Astrocyte (in vitro differentiated cells and primary cell): ENCODE data around the gene LRRD1. TPM values are rescaled to one million over a fixed set of nuclear protein-coding genes. Genes with fewer than 3 reads are reported as not detected.
"Not testable (repeated sequence)": the region's sequence is repeated elsewhere in the genome, so short reads cannot be mapped to it uniquely, and the experiment has no call there.

Source experiments
- DNase-seq: peaks from one replicate; pipeline ENCODE4 v3.0.0-alpha.2; 2010; ENCODE audit warnings: low read depth
- FAIRE-seq: peaks from 2 replicates; lab custom pipeline; 2011; peaks lifted over from hg19 to GRCh38; lab: Jason Lieb, UNC
- H2AFZ ChIP-seq: 2 replicates; pipeline ENCODE4 v1.6.0; 2012; ENCODE audit warnings: low read depth, low read length, inconsistent platforms
- H3K27ac ChIP-seq: 2 replicates; pipeline ENCODE4 v1.5.1; 2011; ENCODE audit warnings: low read depth, low read length, inconsistent platforms
- H3K27me3 ChIP-seq: 2 replicates; pipeline ENCODE4 v1.6.0; 2011; ENCODE audit warnings: low read length, inconsistent platforms; ENCODE audit not compliant: insufficient read depth
- H3K36me3 ChIP-seq: 2 replicates; pipeline ENCODE4 v1.5.1; 2011; ENCODE audit warnings: low read length, inconsistent platforms; ENCODE audit not compliant: insufficient read depth
- H3K4me1 ChIP-seq: 2 replicates; pipeline ENCODE4 v1.5.1; 2011; ENCODE audit warnings: low read length, inconsistent platforms; ENCODE audit not compliant: insufficient read depth
- H3K4me2 ChIP-seq: 2 replicates; pipeline ENCODE4 v1.6.0; 2012; ENCODE audit warnings: low read length, inconsistent platforms
- H3K4me3 ChIP-seq: 2 replicates; pipeline ENCODE4 v1.5.1; 2011; ENCODE audit warnings: low read depth, mild to moderate bottlenecking, low read length, inconsistent platforms; ENCODE audit not compliant: insufficient read depth
- H3K79me2 ChIP-seq: 2 replicates; pipeline ENCODE4 v1.6.0; 2012; ENCODE audit warnings: mild to moderate bottlenecking, low read length, inconsistent platforms; ENCODE audit not compliant: insufficient read depth
- H3K9ac ChIP-seq: 2 replicates; pipeline ENCODE4 v1.6.0; 2012; ENCODE audit warnings: mild to moderate bottlenecking, low read length, inconsistent platforms
- H3K9me3 ChIP-seq: 2 replicates; pipeline ENCODE4 v1.5.1; 2012; ENCODE audit warnings: low read depth, mild to moderate bottlenecking, low read length, inconsistent platforms; ENCODE audit not compliant: insufficient read depth
- H4K20me1 ChIP-seq: 2 replicates; pipeline ENCODE4 v1.6.0; 2012; ENCODE audit warnings: low read length, inconsistent platforms; ENCODE audit not compliant: insufficient read depth
- H3K27ac Mint-ChIP-seq: one replicate; pipeline ENCODE4 v1.8.0; 2021; ENCODE audit warnings: mild to moderate bottlenecking, mixed read lengths; ENCODE audit not compliant: unreplicated experiment
- H3K27me3 Mint-ChIP-seq: one replicate; pipeline ENCODE4 v1.8.0; 2021; ENCODE audit warnings: low read depth, mixed read lengths; ENCODE audit not compliant: unreplicated experiment
- H3K36me3 Mint-ChIP-seq: one replicate; pipeline ENCODE4 v1.8.0; 2021; ENCODE audit warnings: low read depth, mixed read lengths; ENCODE audit not compliant: unreplicated experiment
- H3K4me1 Mint-ChIP-seq: one replicate; pipeline ENCODE4 v1.8.0; 2021; ENCODE audit warnings: low read depth, mixed read lengths; ENCODE audit not compliant: unreplicated experiment
- H3K4me3 Mint-ChIP-seq: one replicate; pipeline ENCODE4 v1.8.0; 2021; ENCODE audit warnings: mild to moderate bottlenecking, moderate library complexity, mixed read lengths; ENCODE audit not compliant: unreplicated experiment
- H3K9me3 Mint-ChIP-seq: one replicate; pipeline ENCODE4 v1.8.0; 2021; ENCODE audit warnings: mild to moderate bottlenecking, mixed read lengths; ENCODE audit not compliant: unreplicated experiment
- EZH2 ChIP-seq: IDR thresholded peaks from 2 replicates; pipeline ENCODE4 v1.6.1; 2012; ENCODE audit warnings: mild to moderate bottlenecking, low read length, inconsistent platforms; ENCODE audit not compliant: insufficient read depth
- total RNA-seq: library from RNA; stranded (reverse); gene quantifications from 2 replicates; pipeline ENCODE4 v1.2.1, GENCODE V29; 2021
- TF ChIP-seq, protein P1 (sequence below): IDR thresholded peaks from 2 replicates; pipeline ENCODE4 v1.5.1; 2011; ENCODE audit warnings: low read depth, mild to moderate bottlenecking, inconsistent platforms, low read length, moderate library complexity; ENCODE audit not compliant: insufficient read depth

The LRRD1 gene
- total RNA-seq, 1 donor from 2014 or later = 0.27 TPM

DNA sequence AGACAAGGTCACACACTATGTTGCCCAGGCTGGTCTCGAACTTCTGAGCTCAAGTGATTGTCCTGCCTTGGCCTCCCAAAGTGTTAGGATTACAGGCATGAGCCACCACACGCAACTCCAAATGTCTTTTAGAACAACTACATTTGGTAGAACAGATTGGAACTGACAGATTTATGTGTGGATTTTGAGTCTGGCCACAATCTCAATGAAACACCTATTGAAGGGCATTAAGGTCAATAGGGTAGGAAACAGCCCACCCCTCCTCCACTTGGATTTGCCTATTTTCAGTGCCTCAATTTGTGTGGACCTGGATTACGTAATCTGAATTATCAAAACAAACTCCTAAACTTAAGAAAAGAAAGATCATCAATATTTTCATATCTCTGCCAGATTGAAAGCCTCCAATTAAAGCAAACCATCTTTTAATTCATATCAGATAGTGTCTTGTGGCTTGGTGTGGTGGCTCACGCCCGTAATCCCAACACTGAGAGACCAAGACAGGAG, 29.2 kb downstream of the LRRD1 start:
- Histone ChIP-seq H3K79me2 (no peaks in the 10 kb centered on the region), H4K20me1 (no peaks in the 10 kb centered on the region), H3K27me3 (no peaks in the 10 kb centered on the region), H2AFZ (no peak overlapping the region), H3K9me3 (no peaks in the 10 kb centered on the region), H3K27ac (no peak overlapping the region), H3K4me1 (no peaks in the 10 kb centered on the region), H3K36me3 (no peaks in the 10 kb centered on the region), H3K4me2 (no peak overlapping the region), H3K9ac (no peak overlapping the region), H3K4me3 (no peak overlapping the region)
- no peaks in the 10 kb centered on the region for H3K27me3 Mint-ChIP-seq
- H3K4me3 Mint-ChIP-seq = no peak overlapping the region
- DNase-seq (no peak), FAIRE-seq (no peak)
- H3K9me3 Mint-ChIP-seq = no peaks in the 10 kb centered on the region
- H3K27ac Mint-ChIP-seq = no peak overlapping the region
- TF ChIP-seq, protein P1, sequence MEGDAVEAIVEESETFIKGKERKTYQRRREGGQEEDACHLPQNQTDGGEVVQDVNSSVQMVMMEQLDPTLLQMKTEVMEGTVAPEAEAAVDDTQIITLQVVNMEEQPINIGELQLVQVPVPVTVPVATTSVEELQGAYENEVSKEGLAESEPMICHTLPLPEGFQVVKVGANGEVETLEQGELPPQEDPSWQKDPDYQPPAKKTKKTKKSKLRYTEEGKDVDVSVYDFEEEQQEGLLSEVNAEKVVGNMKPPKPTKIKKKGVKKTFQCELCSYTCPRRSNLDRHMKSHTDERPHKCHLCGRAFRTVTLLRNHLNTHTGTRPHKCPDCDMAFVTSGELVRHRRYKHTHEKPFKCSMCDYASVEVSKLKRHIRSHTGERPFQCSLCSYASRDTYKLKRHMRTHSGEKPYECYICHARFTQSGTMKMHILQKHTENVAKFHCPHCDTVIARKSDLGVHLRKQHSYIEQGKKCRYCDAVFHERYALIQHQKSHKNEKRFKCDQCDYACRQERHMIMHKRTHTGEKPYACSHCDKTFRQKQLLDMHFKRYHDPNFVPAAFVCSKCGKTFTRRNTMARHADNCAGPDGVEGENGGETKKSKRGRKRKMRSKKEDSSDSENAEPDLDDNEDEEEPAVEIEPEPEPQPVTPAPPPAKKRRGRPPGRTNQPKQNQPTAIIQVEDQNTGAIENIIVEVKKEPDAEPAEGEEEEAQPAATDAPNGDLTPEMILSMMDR = no peak
- TF ChIP-seq EZH2 = no peak
- no peaks in the 10 kb centered on the region for H3K4me1 Mint-ChIP-seq
- no peaks in the 10 kb centered on the region for H3K36me3 Mint-ChIP-seq

DNA sequence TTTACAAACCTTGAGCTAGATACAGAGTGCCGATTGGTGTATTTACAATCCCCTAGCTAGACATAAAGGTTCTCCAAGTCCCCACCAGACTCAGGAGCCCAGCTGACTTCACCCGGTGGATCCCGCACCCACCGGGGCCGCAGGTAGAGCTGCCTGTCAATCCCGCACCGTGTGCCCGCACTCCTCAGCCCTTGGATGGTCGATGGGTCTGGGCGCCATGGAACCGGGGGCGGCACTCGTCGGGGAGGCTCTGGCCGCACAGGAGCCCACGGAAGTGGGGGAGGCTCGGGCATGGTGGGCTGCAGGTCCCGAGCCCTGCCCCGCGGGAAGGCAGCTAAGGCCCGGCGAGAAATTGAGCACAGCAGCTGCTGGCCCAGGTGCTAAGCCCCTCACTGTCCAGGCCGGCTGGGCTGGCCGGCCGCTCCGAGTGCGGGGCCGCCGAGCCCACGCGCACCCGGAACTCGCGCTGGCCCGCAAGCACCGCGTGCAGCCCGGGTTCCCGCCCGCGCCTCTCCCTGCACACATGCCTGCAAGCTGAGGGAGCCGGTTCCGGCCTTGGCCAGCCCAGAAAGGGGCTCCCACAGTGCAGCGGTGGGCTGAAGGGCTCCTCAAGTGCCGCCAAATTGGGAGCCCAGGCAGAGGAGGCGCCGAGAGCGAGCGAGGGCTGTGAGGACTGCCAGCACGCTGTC, 35.6 kb downstream of the LRRD1 start:
- not testable (repeated sequence) for H3K4me3 ChIP-seq, H3K9me3 ChIP-seq, H3K9me3 Mint-ChIP-seq, H3K27ac Mint-ChIP-seq, H3K36me3 Mint-ChIP-seq, FAIRE-seq, H3K36me3 ChIP-seq, H3K27me3 Mint-ChIP-seq, DNase-seq, H4K20me1 ChIP-seq, H3K79me2 ChIP-seq, H3K27me3 ChIP-seq, H3K4me3 Mint-ChIP-seq, H3K27ac ChIP-seq, H3K9ac ChIP-seq, H2AFZ ChIP-seq, H3K4me1 ChIP-seq, H3K4me2 ChIP-seq, H3K4me1 Mint-ChIP-seq

DNA sequence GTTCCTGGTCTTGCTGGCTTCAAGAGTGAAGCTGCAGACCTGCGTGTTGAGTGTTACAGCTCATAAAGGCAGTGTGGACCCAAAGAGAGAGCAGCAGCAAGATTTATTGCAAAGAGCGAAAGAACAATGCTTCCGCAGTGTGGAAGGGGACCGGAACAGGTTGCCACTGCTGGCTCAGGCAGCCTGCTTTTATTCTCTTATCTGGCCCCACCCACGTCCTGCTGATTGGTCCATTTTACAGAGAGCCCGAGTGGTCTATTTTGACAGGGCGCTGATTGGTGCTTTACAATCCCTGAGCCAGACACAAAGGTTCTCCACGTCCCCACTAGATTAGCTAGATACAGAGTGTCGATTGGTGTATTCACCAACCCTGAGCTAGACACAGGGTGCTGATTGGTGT, 36.2 kb downstream of the LRRD1 start:
- not testable (repeated sequence) for H3K4me2 ChIP-seq, H3K79me2 ChIP-seq, DNase-seq, H3K27ac Mint-ChIP-seq, H3K27me3 Mint-ChIP-seq, H3K4me1 Mint-ChIP-seq, H3K9ac ChIP-seq, FAIRE-seq, H3K4me3 ChIP-seq, H3K36me3 Mint-ChIP-seq, H3K9me3 ChIP-seq, H3K27me3 ChIP-seq, H3K9me3 Mint-ChIP-seq, H3K27ac ChIP-seq, H4K20me1 ChIP-seq, H3K4me3 Mint-ChIP-seq, H3K4me1 ChIP-seq, H3K36me3 ChIP-seq, H2AFZ ChIP-seq
